Kidney epithelial cell (primary cell): ENCODE results near the gene KRT25. TPM values are rescaled to one million over a fixed set of nuclear protein-coding genes. Genes with fewer than 3 reads are reported as not detected.

Source experiments
- DNase-seq: peaks from one replicate; pipeline ENCODE4 v3.0.0-alpha.2; 2010; ENCODE audit warnings: low read depth
- H3K27me3 ChIP-seq: 2 replicates; pipeline ENCODE4 v1.6.0; 2011; ENCODE audit warnings: low read length; ENCODE audit not compliant: control insufficient read depth, insufficient read depth
- H3K36me3 ChIP-seq: 2 replicates; pipeline ENCODE4 v1.5.1; 2011; ENCODE audit warnings: low read length; ENCODE audit not compliant: control insufficient read depth, insufficient read depth
- H3K4me3 ChIP-seq: 2 replicates; pipeline ENCODE4 v1.5.1; 2011; ENCODE audit warnings: low read depth, mild to moderate bottlenecking, control low read depth, low read length
- CTCF ChIP-seq: IDR thresholded peaks from 2 replicates; pipeline ENCODE4 v1.5.1; 2011; ENCODE audit warnings: mild to moderate bottlenecking, moderate library complexity, low read length, control low read depth, inconsistent platforms; ENCODE audit not compliant: insufficient read depth, poor library complexity, severe bottlenecking
- total RNA-seq: library from RNA; depleted of rRNA; stranded (reverse); fragments of >200 nt; gene quantifications from 2 replicates; pipeline ENCODE4 v1.2.3, GENCODE V29; 2015

Gene KRT25
- total RNA-seq, 1 donor from 2014 or later: not detected

GRCh38 chr17:40772101-40772500, 17.0 kb upstream of the KRT25 start, which contains the start of gene KRT26:
Gene KRT26, minus strand, starts transcription at chr17:40772201. Its CDS starts 88 bp downstream, at chr17:40772113.
- no peaks in the 10 kb centered on the region for H3K27me3 ChIP-seq
- TF ChIP-seq CTCF: no peak
- DNase-seq: no peak
- H3K4me3 ChIP-seq: no peak within 1 kb of the TSS
- H3K36me3 ChIP-seq: no peaks in the 10 kb centered on the region

- no peak overlapping the region for H3K4me3 ChIP-seq
- H3K27me3 ChIP-seq: no peaks in the 10 kb centered on the region
- no peaks in the 10 kb centered on the region for H3K36me3 ChIP-seq
- no peak for TF ChIP-seq CTCF
- DNase-seq: no peak
Measured at GRCh38 chr17:40765657-40766056, 10.5 kb upstream of the KRT25 start.

GRCh38 chr17:40763752-40764151, 8.6 kb upstream of the KRT25 start:
- no peaks in the 10 kb centered on the region for H3K27me3 ChIP-seq
- H3K36me3 ChIP-seq: no peaks in the 10 kb centered on the region
- H3K4me3 ChIP-seq: no peak overlapping the region
- no peak for TF ChIP-seq CTCF
- no peak for DNase-seq

- no peaks in the 10 kb centered on the region for H3K36me3 ChIP-seq
- no peaks in the 10 kb centered on the region for H3K27me3 ChIP-seq
- no peak overlapping the region for H3K4me3 ChIP-seq
- no peak for DNase-seq
- TF ChIP-seq CTCF: no peak
Measured at GRCh38 chr17:40760105-40761016, 5.2 kb upstream of the KRT25 start.

GRCh38 chr17:40753804-40754203, 1.3 kb downstream of the KRT25 start:
- no peak for DNase-seq
- Histone ChIP-seq H3K27me3 (no peaks in the 10 kb centered on the region), H3K36me3 (no peaks in the 10 kb centered on the region), H3K4me3 (no peak overlapping the region)
- no peak for TF ChIP-seq CTCF
